Measurements from ENCODE around the gene MIPEP.

The MIPEP gene

GRCh38 chr13:23735329-23735728, 153.9 kb downstream of the MIPEP start:
- Histone ChIP-seq H3K27ac (no peak overlapping the region), H3K36me3 (replicated peaks) (no peaks in the 10 kb centered on the region), H3K27me3 (replicated peaks) (no peaks in the 10 kb centered on the region), H3K4me3 (ENCODE audit: low read depth, low read length) (no peak overlapping the region)
- no peak for TF ChIP-seq CTCF (IDR thresholded peaks at IDR 0.05; ENCODE audit: low read depth, low read length, missing control alignments)
- in situ Hi-C loops (cut with HindIII; ENCODE audit: low pct_ligation_motif_present, low sequenced_read_pairs), result no loop called here
- no peak for DNase-seq

- Histone ChIP-seq H3K4me3 (ENCODE audit: low read depth, low read length) (no peak overlapping the region), H3K36me3 (replicated peaks) (no peaks in the 10 kb centered on the region), H3K27me3 (replicated peaks) (no peaks in the 10 kb centered on the region), H3K27ac (no peak overlapping the region)
- TF ChIP-seq CTCF (IDR thresholded peaks at IDR 0.05; ENCODE audit: low read depth, low read length, missing control alignments), result no peak
- no peak for DNase-seq
- in situ Hi-C loops (cut with HindIII; ENCODE audit: low pct_ligation_motif_present, low sequenced_read_pairs), result no loop called here
These were observed 157.5 kb downstream of the MIPEP start for GRCh38 chr13:23731709-23732108.

GRCh38 chr13:23730251-23730650, 158.9 kb downstream of the MIPEP start:
- in situ Hi-C loops (cut with HindIII; ENCODE audit: low pct_ligation_motif_present, low sequenced_read_pairs), result no loop called here
- no peak for DNase-seq
- H3K27ac ChIP-seq, result no peak overlapping the region
- H3K27me3 ChIP-seq (replicated peaks), result no peaks in the 10 kb centered on the region
- H3K36me3 ChIP-seq (replicated peaks), result no peaks in the 10 kb centered on the region
- H3K4me3 ChIP-seq (ENCODE audit: low read depth, low read length), result no peak overlapping the region
- no peak for TF ChIP-seq CTCF (IDR thresholded peaks at IDR 0.05; ENCODE audit: low read depth, low read length, missing control alignments)

- H3K27ac ChIP-seq, result no peak overlapping the region
- H3K27me3 ChIP-seq (replicated peaks), result no peaks in the 10 kb centered on the region
- H3K36me3 ChIP-seq (replicated peaks), result no peaks in the 10 kb centered on the region
- TF ChIP-seq CTCF (IDR thresholded peaks at IDR 0.05; ENCODE audit: low read depth, low read length, missing control alignments), result no peak
- in situ Hi-C loops (cut with HindIII; ENCODE audit: low pct_ligation_motif_present, low sequenced_read_pairs), result no loop called here
- H3K4me3 ChIP-seq (ENCODE audit: low read depth, low read length), result no peak overlapping the region
- no peak for DNase-seq
These were observed 159.7 kb downstream of the MIPEP start for GRCh38 chr13:23729531-23729930.

- Histone ChIP-seq H3K27ac (no peak overlapping the region), H3K27me3 (replicated peaks) (no peaks in the 10 kb centered on the region), H3K4me3 (ENCODE audit: low read depth, low read length) (no peak overlapping the region), H3K36me3 (replicated peaks) (no peaks in the 10 kb centered on the region)
- in situ Hi-C loops (cut with HindIII; ENCODE audit: low pct_ligation_motif_present, low sequenced_read_pairs), result no loop called here
- no peak for DNase-seq
- TF ChIP-seq CTCF (IDR thresholded peaks at IDR 0.05; ENCODE audit: low read depth, low read length, missing control alignments), result no peak
These were observed 160.4 kb downstream of the MIPEP start for GRCh38 chr13:23728807-23729206.

GRCh38 chr13:23725922-23726321, 163.3 kb downstream of the MIPEP start:
- TF ChIP-seq CTCF (IDR thresholded peaks at IDR 0.05; ENCODE audit: low read depth, low read length, missing control alignments), result no peak
- no peaks in the 10 kb centered on the region for H3K36me3 ChIP-seq (replicated peaks)
- H3K27ac ChIP-seq, result no peak overlapping the region
- no peaks in the 10 kb centered on the region for H3K27me3 ChIP-seq (replicated peaks)
- in situ Hi-C loops (cut with HindIII; ENCODE audit: low pct_ligation_motif_present, low sequenced_read_pairs), result no loop called here
- no peak overlapping the region for H3K4me3 ChIP-seq (ENCODE audit: low read depth, low read length)
- DNase-seq, result no peak

Data from brain microvascular endothelial cell (primary cell).